NCI-H524 (cell line): Measurements from ENCODE around the gene OR4L1.
"Not testable (repeated sequence)": the region's sequence is repeated elsewhere in the genome, so short reads cannot be mapped to it uniquely, and the experiment has no call there.

Source experiments
- DNase-seq, 2 experiments: peaks; one replicate each; lab custom pipeline; 2025; lab: John Stamatoyannopoulos, UW

Gene OR4L1

GRCh38 chr14:20059745-20060144, at the start of gene OR4L1:
Gene OR4L1 (plus strand): TSS chr14:20060045. CDS start chr14:20060045, 0 bp downstream.
- no peak for DNase-seq

GRCh38 chr14:20019257-20019865, 40.5 kb upstream of the OR4L1 start, which contains the start of gene OR4K14:
Gene OR4K14 (minus strand): TSS chr14:20019307. CDS start chr14:20015193, 4,114 bp downstream.
- DNase-seq = no peak

- no peak for DNase-seq
Observed at GRCh38 chr14:20031058-20031457, 28.8 kb upstream of the OR4L1 start.

GRCh38 chr14:20035449-20035848, 24.4 kb upstream of the OR4L1 start:
- no peak for DNase-seq

- DNase-seq = no peak
Observed at GRCh38 chr14:20035938-20036337, 23.9 kb upstream of the OR4L1 start, which contains the start of gene OR4K13. Gene OR4K13 (minus strand): TSS chr14:20036038. CDS start chr14:20034758, 1,280 bp downstream.

- no peak for DNase-seq
Observed at GRCh38 chr14:20044243-20044642, 15.6 kb upstream of the OR4L1 start.

GRCh38 chr14:20048202-20048601, 11.6 kb upstream of the OR4L1 start:
- no peak for DNase-seq

- DNase-seq = no peak
Observed at GRCh38 chr14:20092050-20092449, 32.2 kb downstream of the OR4L1 start.

GRCh38 chr14:20093442-20093841, 33.6 kb downstream of the OR4L1 start:
- no peak for DNase-seq

GRCh38 chr14:20098926-20099770, 39.3 kb downstream of the OR4L1 start:
- not testable (repeated sequence) for DNase-seq

- DNase-seq = no peak
Observed at GRCh38 chr14:20110438-20110837, 50.6 kb downstream of the OR4L1 start, which contains the start of gene OR4K17. Gene OR4K17 (plus strand): TSS chr14:20110739. CDS start chr14:20117500, 6,761 bp downstream.
